ENCODE data around the gene SLC16A7.

DNA sequence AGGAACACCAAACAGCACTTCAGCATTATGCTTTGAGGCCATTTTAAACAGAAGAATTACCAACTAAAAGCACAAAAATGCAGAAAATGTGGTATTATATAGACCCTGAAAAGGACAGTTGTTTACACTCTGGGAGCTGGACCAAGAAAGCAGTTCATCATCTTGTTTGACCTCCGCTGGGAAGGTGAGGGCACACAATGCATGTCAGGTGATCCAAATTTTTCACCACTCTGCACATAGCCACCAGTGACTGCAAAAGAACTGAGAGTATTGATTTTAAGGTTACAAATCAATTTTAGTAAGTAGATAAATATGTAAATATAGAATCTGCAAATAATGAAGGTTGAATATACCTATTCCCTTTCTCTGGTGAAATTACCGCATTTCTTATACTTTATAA is 119.6 kb downstream of the SLC16A7 start:
- no peak for TF ChIP-seq POLR2AphosphoS5 (IDR thresholded peaks at IDR 0.05)
- TF ChIP-seq RAD21 (conservative IDR thresholded peaks at IDR 0.05): no peak
- TF ChIP-seq, protein P1, sequence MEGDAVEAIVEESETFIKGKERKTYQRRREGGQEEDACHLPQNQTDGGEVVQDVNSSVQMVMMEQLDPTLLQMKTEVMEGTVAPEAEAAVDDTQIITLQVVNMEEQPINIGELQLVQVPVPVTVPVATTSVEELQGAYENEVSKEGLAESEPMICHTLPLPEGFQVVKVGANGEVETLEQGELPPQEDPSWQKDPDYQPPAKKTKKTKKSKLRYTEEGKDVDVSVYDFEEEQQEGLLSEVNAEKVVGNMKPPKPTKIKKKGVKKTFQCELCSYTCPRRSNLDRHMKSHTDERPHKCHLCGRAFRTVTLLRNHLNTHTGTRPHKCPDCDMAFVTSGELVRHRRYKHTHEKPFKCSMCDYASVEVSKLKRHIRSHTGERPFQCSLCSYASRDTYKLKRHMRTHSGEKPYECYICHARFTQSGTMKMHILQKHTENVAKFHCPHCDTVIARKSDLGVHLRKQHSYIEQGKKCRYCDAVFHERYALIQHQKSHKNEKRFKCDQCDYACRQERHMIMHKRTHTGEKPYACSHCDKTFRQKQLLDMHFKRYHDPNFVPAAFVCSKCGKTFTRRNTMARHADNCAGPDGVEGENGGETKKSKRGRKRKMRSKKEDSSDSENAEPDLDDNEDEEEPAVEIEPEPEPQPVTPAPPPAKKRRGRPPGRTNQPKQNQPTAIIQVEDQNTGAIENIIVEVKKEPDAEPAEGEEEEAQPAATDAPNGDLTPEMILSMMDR (IDR thresholded peaks at IDR 0.05; ENCODE audit: poor library complexity, severe bottlenecking): no peak
- no peak for TF ChIP-seq EP300 (conservative IDR thresholded peaks at IDR 0.05; ENCODE audit: poor library complexity, severe bottlenecking)
- TF ChIP-seq EZH2 (IDR thresholded peaks at IDR 0.05; ENCODE audit: borderline replicate concordance, insufficient read depth, low read length, poor library complexity, severe bottlenecking): no peak
- TF ChIP-seq TAF1 (IDR thresholded peaks at IDR 0.05; ENCODE audit: low read depth): no peak
